Neuronal stem cell (in vitro differentiated cells): Measurements from ENCODE around the gene SRCIN1.
A peak's percentile ranks its signal among the peaks of the same experiment; 100 is the strongest.

Experiments
- DNase-seq: peaks from one replicate; pipeline ENCODE4 v3.0.0-alpha.2; 2013; ENCODE audit warnings: low spot score
- H2AFZ ChIP-seq: one replicate; pipeline ENCODE4 v1.6.1; 2013; ENCODE audit warnings: mild to moderate bottlenecking, low read length, inconsistent platforms
- H2AK5ac ChIP-seq: 2 replicates; pipeline ENCODE4 v1.6.1; 2013; ENCODE audit warnings: low read depth, mild to moderate bottlenecking, inconsistent platforms, low read length, moderate library complexity, mixed read lengths
- H2BK120ac ChIP-seq: 2 replicates; pipeline ENCODE4 v1.6.1; 2013; ENCODE audit warnings: low read depth, mild to moderate bottlenecking, inconsistent platforms, low read length, moderate library complexity, mixed read lengths
- H2BK12ac ChIP-seq: one replicate; pipeline ENCODE4 v1.6.1; 2013; ENCODE audit warnings: low read length, inconsistent platforms
- H2BK15ac ChIP-seq: 2 replicates; pipeline ENCODE4 v1.6.1; 2013; ENCODE audit warnings: mild to moderate bottlenecking, low read length, inconsistent platforms, mixed read lengths
- H2BK5ac ChIP-seq: one replicate; pipeline ENCODE4 v1.6.1; 2013; ENCODE audit warnings: inconsistent platforms, mild to moderate bottlenecking, low read length, moderate library complexity
- H3K14ac ChIP-seq: one replicate; pipeline ENCODE4 v1.6.1; 2013; ENCODE audit warnings: low read length, inconsistent platforms
- H3K18ac ChIP-seq: 2 replicates; pipeline ENCODE4 v1.6.1; 2013; ENCODE audit warnings: low read length, inconsistent platforms
- H3K23ac ChIP-seq: 2 replicates; pipeline ENCODE4 v1.6.1; 2013; ENCODE audit warnings: low read depth, mild to moderate bottlenecking, mixed read lengths, low read length, inconsistent platforms; ENCODE audit not compliant: poor library complexity
- H3K27ac ChIP-seq: replicated peaks from 3 replicates; pipeline ENCODE4 v1.5.1; 2013; ENCODE audit warnings: low read length, inconsistent platforms
- H3K27me3 ChIP-seq, 3 experiments: 2 replicates each; pipeline ENCODE4 v1.6.1; 2013; ENCODE audit warnings: low read length in 3 of 3, mild to moderate bottlenecking in 2 of 3, inconsistent platforms in 1 of 3, low read depth in 1 of 3, mixed read lengths in 1 of 3, moderate library complexity in 1 of 3; ENCODE audit not compliant: control insufficient read depth in 3 of 3, insufficient read depth in 3 of 3
- H3K36me3 ChIP-seq, 2 donors: replicated peaks in 1 of 2; 2 replicates each; pipeline ENCODE4 v1.6.1; 2013; ENCODE audit warnings: low read length in 2 of 2; ENCODE audit not compliant: control insufficient read depth in 2 of 2, insufficient read depth in 2 of 2
- H3K4ac ChIP-seq: 2 replicates; pipeline ENCODE4 v1.6.1; 2013; ENCODE audit warnings: inconsistent platforms, mild to moderate bottlenecking, low read length, moderate library complexity
- H3K4me1 ChIP-seq, 2 donors: 1 replicate in 1 of 2; 2 replicates in 1 of 2; pipeline ENCODE4 v1.6.1; 2013; ENCODE audit warnings: low read length in 2 of 2, low read depth in 1 of 2; ENCODE audit not compliant: control insufficient read depth in 2 of 2, insufficient read depth in 1 of 2
- H3K4me2 ChIP-seq: one replicate; pipeline ENCODE4 v1.6.1; 2013; ENCODE audit warnings: mild to moderate bottlenecking, low read length, inconsistent platforms; ENCODE audit not compliant: insufficient read depth, poor library complexity, severe bottlenecking
- H3K4me3 ChIP-seq, 2 donors: 2 replicates each; pipeline ENCODE4 v1.5.1; 2013; ENCODE audit warnings: low read length in 2 of 2, mild to moderate bottlenecking in 2 of 2, inconsistent platforms in 1 of 2, moderate library complexity in 1 of 2
- H3K79me1 ChIP-seq: one replicate; pipeline ENCODE4 v1.6.1; 2013; ENCODE audit warnings: low read depth, mild to moderate bottlenecking, inconsistent platforms, low read length, moderate library complexity
- H3K9ac ChIP-seq: one replicate; pipeline ENCODE4 v1.6.1; 2013; ENCODE audit warnings: mild to moderate bottlenecking, low read depth, low read length, inconsistent platforms; ENCODE audit not compliant: poor library complexity
- H3K9me3 ChIP-seq, 2 donors: replicated peaks in 1 of 2; 2 replicates each; pipeline versions ENCODE3 to v1.6.1; 2013; ENCODE audit warnings: low read length in 2 of 2, mild to moderate bottlenecking in 2 of 2, inconsistent platforms in 1 of 2, low read depth in 1 of 2, mixed read lengths in 1 of 2, moderate library complexity in 1 of 2; ENCODE audit not compliant: control insufficient read depth in 2 of 2, insufficient read depth in 1 of 2
- H4K8ac ChIP-seq: one replicate; pipeline ENCODE4 v1.6.1; 2013; ENCODE audit warnings: low read depth, mild to moderate bottlenecking, inconsistent platforms, low read length, moderate library complexity
- H4K91ac ChIP-seq: one replicate; pipeline ENCODE4 v1.6.1; 2013; ENCODE audit warnings: low read length, low read depth, mild to moderate bottlenecking, inconsistent platforms; ENCODE audit not compliant: poor library complexity
- WGBS, 2 donors: extraction: QIAGEN DNeasy Blood & Tissue Kit; methylation state at CpG; one replicate each; pipeline ENCODE4 v1.1.7; 2013; ENCODE audit warnings: missing lambda C conversion rate in 2 of 2, mixed read lengths in 1 of 2; ENCODE audit not compliant: insufficient read length in 2 of 2, insufficient replicate concordance in 1 of 2; ENCODE audit errors: extremely low coverage in 2 of 2; 5-methylcytosine and 5-hydroxymethylcytosine counted together

SRCIN1 gene

DNA sequence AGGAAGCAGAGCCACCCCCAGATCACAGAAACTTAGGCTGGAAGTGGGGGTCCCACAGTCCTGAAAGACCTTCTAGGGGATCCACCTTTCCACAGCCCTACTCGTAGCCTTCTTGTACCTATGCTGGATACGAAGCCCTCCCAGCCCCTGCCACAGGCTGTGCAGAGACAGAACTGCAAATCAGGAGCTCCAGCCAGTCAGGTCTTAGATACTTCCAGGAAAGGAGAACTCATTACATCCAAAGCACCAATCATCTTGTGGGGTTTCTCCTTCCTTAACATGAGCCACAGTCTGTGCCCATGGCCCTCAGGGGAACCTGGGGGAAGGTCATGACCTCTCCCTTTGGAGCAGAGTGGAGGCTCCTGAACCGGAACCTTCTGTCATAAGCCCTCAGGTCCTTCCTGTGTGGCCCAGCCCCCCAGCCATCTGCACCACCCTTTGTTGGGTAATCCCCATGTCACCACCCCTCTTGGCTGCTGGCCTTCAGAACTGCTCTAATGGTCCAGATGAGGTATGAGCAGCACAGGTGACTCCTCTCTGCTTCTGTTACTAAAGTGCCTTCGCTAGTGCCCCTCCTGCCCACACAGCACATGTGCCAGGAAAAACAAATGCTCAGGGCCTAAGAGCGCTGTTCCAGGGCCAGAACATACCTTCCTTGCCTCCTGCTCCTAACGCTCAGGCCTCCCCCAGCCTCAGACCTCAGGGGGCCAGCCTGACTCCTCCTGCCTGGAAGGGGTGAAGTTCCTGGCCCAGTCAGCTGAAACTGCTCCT, 14.6 kb downstream of the SRCIN1 start:
- H3K27me3 ChIP-seq = no peaks in the 10 kb centered on the region
- no peak overlapping the region for H2BK5ac ChIP-seq
- H2AK5ac ChIP-seq = peak overlapping the region; percentile 13
- no peaks in the 10 kb centered on the region for H3K9me3 ChIP-seq
- WGBS, 2 donors = no CpG with 5 or more reads among the region's 6 CpGs
- no peak overlapping the region for H2BK15ac ChIP-seq
- peak overlapping the region; percentile 68 for H3K18ac ChIP-seq
- H4K8ac ChIP-seq = no peak overlapping the region
- DNase-seq = no peak
- peak overlapping the region; percentile 41 for H3K14ac ChIP-seq
- no peaks in the 10 kb centered on the region for H3K36me3 ChIP-seq
- no peak overlapping the region for H3K23ac ChIP-seq
- H3K9ac ChIP-seq = no peak overlapping the region
- H2BK120ac ChIP-seq = peak overlapping the region; percentile 81
- H2BK12ac ChIP-seq = no peak overlapping the region
- no peak overlapping the region for H3K27ac ChIP-seq
- H4K91ac ChIP-seq = no peak overlapping the region
- H3K4me2 ChIP-seq = no peak overlapping the region
- no peak overlapping the region for H3K4ac ChIP-seq
- peaks cover 2% of the 10 kb centered on the region for H3K79me1 ChIP-seq
- no peak overlapping the region for H3K4me3 ChIP-seq
- H3K4me1 ChIP-seq = peaks cover 22 to 35% of the 10 kb centered on the region in 2 donors
- H2AFZ ChIP-seq = no peak overlapping the region

GRCh38 chr17:38589462-38590114, 16.2 kb downstream of the SRCIN1 start:
- Histone ChIP-seq H3K27me3 (no peaks in the 10 kb centered on the region), H3K79me1 (peaks cover 2% of the 10 kb centered on the region), H2BK12ac (no peak overlapping the region), H2AK5ac (no peak overlapping the region), H2BK5ac (no peak overlapping the region), H3K4me1 (peaks cover 34 to 43% of the 10 kb centered on the region in 2 donors), H3K4me2 (no peak overlapping the region), H3K23ac (no peak overlapping the region), H2AFZ (no peak overlapping the region), H3K18ac (no peak overlapping the region), H3K9ac (no peak overlapping the region), H3K4me3 (no peak overlapping the region), H3K4ac (no peak overlapping the region), H3K27ac (no peak overlapping the region), H3K9me3 (no peaks in the 10 kb centered on the region), H4K8ac (no peak overlapping the region), H3K14ac (no peak overlapping the region), H3K36me3 (no peaks in the 10 kb centered on the region), H2BK15ac (no peak overlapping the region), H2BK120ac (no peak overlapping the region), H4K91ac (no peak overlapping the region)
- DNase-seq = no peak
- WGBS, 2 donors = no CpG with 5 or more reads among the region's 10 CpGs

DNA sequence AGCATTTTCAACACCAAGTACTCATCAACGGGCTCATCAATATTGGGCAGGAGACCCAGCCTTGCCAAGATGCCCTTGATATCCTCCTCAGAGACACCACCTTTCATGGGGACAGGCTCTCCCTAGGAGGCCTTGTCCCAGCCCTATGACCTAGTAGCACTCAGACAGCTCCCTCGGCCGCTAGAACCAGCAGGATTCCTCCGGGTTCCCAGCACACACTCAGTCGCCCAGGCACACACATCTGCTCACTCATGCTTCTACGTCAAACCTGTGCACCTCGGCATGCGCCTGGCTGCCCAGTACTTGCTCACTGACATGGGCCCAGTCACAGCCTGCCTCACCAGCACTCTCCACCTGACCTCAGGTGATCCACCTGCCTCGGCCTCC, 17.0 kb downstream of the SRCIN1 start:
- WGBS, 2 donors = no CpG with 5 or more reads among the region's 9 CpGs
- no peak overlapping the region for H2BK120ac ChIP-seq
- no peaks in the 10 kb centered on the region for H3K27me3 ChIP-seq
- H3K14ac ChIP-seq = no peak overlapping the region
- no peak overlapping the region for H2BK5ac ChIP-seq
- H3K4me3 ChIP-seq = no peak overlapping the region
- no peak overlapping the region for H3K18ac ChIP-seq
- DNase-seq = no peak
- no peak overlapping the region for H2AFZ ChIP-seq
- H3K9ac ChIP-seq = no peak overlapping the region
- no peak overlapping the region for H2BK15ac ChIP-seq
- H3K79me1 ChIP-seq = peaks cover 2% of the 10 kb centered on the region
- H3K4ac ChIP-seq = no peak overlapping the region
- H3K23ac ChIP-seq = no peak overlapping the region
- no peak overlapping the region for H2AK5ac ChIP-seq
- no peak overlapping the region for H2BK12ac ChIP-seq
- no peaks in the 10 kb centered on the region for H3K36me3 ChIP-seq
- no peak overlapping the region for H3K27ac ChIP-seq
- H4K91ac ChIP-seq = no peak overlapping the region
- peaks cover 37 to 43% of the 10 kb centered on the region in 2 donors for H3K4me1 ChIP-seq
- H3K4me2 ChIP-seq = no peak overlapping the region
- no peak overlapping the region for H4K8ac ChIP-seq
- no peaks in the 10 kb centered on the region for H3K9me3 ChIP-seq

DNA sequence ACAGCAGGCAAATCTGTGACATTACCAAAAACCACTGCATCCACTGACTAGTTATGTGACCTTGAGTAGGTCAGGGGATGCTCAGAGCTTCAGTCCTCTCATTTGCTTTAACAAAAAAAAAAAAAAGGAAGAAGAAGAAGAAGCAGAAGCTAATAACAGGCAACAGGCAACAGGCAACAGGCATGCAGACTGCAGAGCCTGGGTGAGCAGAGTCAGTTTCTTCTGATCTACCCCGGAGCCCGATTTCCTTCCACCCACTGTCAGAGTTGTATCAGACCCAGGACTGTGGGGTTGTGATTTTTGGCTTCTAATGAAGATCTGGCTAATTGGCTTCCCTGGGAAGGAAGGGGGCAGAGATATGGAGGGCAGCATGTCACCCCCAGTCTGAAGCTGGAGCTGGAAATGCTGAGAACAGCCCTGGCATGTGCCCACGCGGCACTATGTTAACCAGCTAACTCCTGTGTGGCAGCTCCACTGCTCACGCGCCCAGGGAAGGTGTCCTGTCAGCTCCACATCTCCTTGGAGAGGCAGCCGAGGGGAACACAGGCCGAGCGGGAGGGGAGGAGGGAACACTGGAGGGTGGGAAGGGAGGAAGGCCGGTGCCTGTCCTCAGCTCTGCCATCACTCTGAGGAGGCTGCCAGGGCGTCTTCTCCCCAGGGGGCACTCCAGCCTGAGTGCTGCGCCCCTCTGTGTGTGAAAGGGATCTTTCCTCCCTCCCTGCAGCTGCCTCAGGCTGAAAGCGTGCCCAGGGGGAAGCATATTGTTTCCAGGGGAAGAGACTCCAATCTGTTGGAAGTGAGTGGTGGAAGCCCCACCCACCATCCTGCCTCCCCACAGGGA, 17.6 kb downstream of the SRCIN1 start:
- H2BK12ac ChIP-seq = no peak overlapping the region

More for the DNA sequence above, 17.6 kb downstream of the SRCIN1 start:
- Histone ChIP-seq H3K27me3 (no peaks in the 10 kb centered on the region), H4K91ac (no peak overlapping the region), H3K27ac (no peak overlapping the region), H2AFZ (no peak overlapping the region), H3K23ac (peak overlapping the region; percentile 14), H3K9ac (peak overlapping the region; percentile 75), H3K14ac (peak overlapping the region; percentile 10), H3K4me2 (no peak overlapping the region), H2BK5ac (no peak overlapping the region), H3K4me3 (no peak overlapping the region), H4K8ac (no peak overlapping the region), H3K4ac (no peak overlapping the region), H3K79me1 (peaks cover 2% of the 10 kb centered on the region), H3K36me3 (no peaks in the 10 kb centered on the region), H3K9me3 (no peaks in the 10 kb centered on the region), H2AK5ac (peak overlapping the region; percentile 12), H2BK15ac (no peak overlapping the region), H3K4me1 (peaks cover 38 to 43% of the 10 kb centered on the region in 2 donors), H3K18ac (peak overlapping the region; percentile 9), H2BK120ac (no peak overlapping the region)
- no peak for DNase-seq
- no CpG with 5 or more reads among the region's 13 CpGs for WGBS, 2 donors
